Osteoblast (primary cell): Measurements from ENCODE around the gene UXT. TPM values are rescaled to one million over a fixed set of nuclear protein-coding genes. Genes with fewer than 3 reads are reported as not detected.
A peak's percentile ranks its signal among the peaks of the same experiment; 100 is the strongest.

ENCODE experiments used
- DNase-seq: peaks from one replicate; pipeline ENCODE4 v3.0.0; 2011; ENCODE audit warnings: low spot score, mixed read lengths; ENCODE audit not compliant: insufficient read length; ENCODE audit errors: missing footprints
- H2AFZ ChIP-seq: 2 replicates; pipeline ENCODE4 v1.6.0; 2011; ENCODE audit warnings: mild to moderate bottlenecking, low read length
- H3K27ac ChIP-seq: 2 replicates; pipeline ENCODE4 v1.5.1; 2011; ENCODE audit warnings: mild to moderate bottlenecking, low read depth, low read length, moderate library complexity
- H3K27me3 ChIP-seq: 2 replicates; pipeline ENCODE4 v1.6.0; 2012; ENCODE audit warnings: mild to moderate bottlenecking, control low read depth, inconsistent platforms, low read length, moderate library complexity; ENCODE audit not compliant: insufficient read depth
- H3K36me3 ChIP-seq: 2 replicates; pipeline ENCODE4 v1.5.1; 2011; ENCODE audit warnings: mild to moderate bottlenecking, low read length, control low read depth, moderate library complexity; ENCODE audit not compliant: insufficient read depth
- H3K4me1 ChIP-seq: 2 replicates; pipeline ENCODE4 v1.5.1; 2011; ENCODE audit warnings: mild to moderate bottlenecking, low read length, control low read depth, moderate library complexity; ENCODE audit not compliant: insufficient read depth
- H3K4me2 ChIP-seq: 2 replicates; pipeline ENCODE4 v1.6.0; 2011; ENCODE audit warnings: mild to moderate bottlenecking, low read length; ENCODE audit not compliant: insufficient read depth
- H3K4me3 ChIP-seq: fragments of 200-600 bp; sonication (generic); 3 replicates; pipeline ENCODE4 v1.5.1; 2012; ENCODE audit warnings: mild to moderate bottlenecking, low read length, inconsistent platforms; ENCODE audit not compliant: insufficient read depth
- H3K79me2 ChIP-seq: 2 replicates; pipeline ENCODE4 v1.6.0; 2012; ENCODE audit warnings: mild to moderate bottlenecking, low read length, control low read depth, inconsistent platforms; ENCODE audit not compliant: insufficient read depth
- H3K9me3 ChIP-seq: 2 replicates; pipeline ENCODE4 v1.5.1; 2011; ENCODE audit warnings: low read depth, low read length, control low read depth
- H4K20me1 ChIP-seq: 2 replicates; pipeline ENCODE4 v1.6.0; 2012; ENCODE audit warnings: mild to moderate bottlenecking, low read length, control low read depth; ENCODE audit not compliant: insufficient read depth
- total RNA-seq: library from RNA; depleted of rRNA; stranded (reverse); fragments of >200 nt; gene quantifications from 2 replicates; pipeline ENCODE4 v1.2.3, GENCODE V29; 2012
- TF ChIP-seq, protein P1 (sequence below): IDR thresholded peaks from 2 replicates; pipeline ENCODE4 v1.5.1; 2011; ENCODE audit warnings: mild to moderate bottlenecking, low read depth, low read length, moderate library complexity; ENCODE audit errors: extremely low read depth

Gene UXT
- total RNA-seq, 1 donor = 93.4 TPM

DNA sequence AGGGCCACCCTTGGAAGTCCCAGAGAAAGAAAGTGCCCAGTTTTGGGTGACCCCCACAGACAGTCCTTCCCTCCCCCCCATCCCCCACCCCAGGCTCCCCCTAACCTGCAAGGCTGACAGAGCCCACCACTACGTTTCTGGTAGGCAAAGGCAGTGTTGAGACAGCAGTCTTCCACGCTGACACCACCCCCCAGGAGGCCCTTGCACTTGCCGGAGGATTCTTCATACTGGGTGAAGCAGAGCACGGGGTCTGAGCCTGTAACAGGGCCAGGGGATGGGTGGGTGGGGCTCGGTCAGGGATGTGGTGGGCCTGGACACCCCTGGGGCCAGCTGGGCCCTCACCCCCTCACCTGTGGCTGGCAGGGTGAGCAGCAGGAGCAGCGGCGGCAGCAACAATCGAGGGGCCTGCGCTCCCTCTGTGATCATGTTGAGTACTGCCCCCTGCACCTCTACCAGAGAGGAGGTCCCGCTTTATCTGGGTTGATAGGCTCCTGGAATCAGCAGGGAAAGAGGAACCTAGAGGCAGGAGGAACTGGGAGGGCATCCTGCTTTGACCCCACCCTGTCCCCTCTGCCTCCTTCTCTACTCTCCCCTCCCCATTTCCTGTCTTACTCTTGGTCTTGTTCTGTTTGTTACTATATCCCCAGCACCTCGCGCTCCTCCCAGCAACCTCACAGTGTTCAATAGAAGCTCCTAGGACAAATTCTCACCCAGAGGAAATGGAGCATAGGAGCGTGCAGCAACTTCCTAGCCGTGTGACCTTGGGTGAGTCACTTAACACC is 29.4 kb downstream of the UXT start, which contains the start of gene CFP:
CFP (minus strand) TSS at position 512 of the 782 bp plus-strand sequence; CDS start at position 426, 86 bp downstream.
- Histone ChIP-seq H3K4me3 (no peak within 1 kb of the TSS), H3K27me3 (no peaks in the 10 kb centered on the region), H3K79me2 (no peaks in the 10 kb centered on the region), H3K4me1 (no peaks in the 10 kb centered on the region), H4K20me1 (no peaks in the 10 kb centered on the region), H2AFZ (no peak within 1 kb of the TSS), H3K9me3 (no peaks in the 10 kb centered on the region), H3K36me3 (peaks cover 1% of the 10 kb centered on the region), H3K27ac (no peak within 1 kb of the TSS), H3K4me2 (no peak within 1 kb of the TSS)
- DNase-seq = no peak
- TF ChIP-seq, protein P1, sequence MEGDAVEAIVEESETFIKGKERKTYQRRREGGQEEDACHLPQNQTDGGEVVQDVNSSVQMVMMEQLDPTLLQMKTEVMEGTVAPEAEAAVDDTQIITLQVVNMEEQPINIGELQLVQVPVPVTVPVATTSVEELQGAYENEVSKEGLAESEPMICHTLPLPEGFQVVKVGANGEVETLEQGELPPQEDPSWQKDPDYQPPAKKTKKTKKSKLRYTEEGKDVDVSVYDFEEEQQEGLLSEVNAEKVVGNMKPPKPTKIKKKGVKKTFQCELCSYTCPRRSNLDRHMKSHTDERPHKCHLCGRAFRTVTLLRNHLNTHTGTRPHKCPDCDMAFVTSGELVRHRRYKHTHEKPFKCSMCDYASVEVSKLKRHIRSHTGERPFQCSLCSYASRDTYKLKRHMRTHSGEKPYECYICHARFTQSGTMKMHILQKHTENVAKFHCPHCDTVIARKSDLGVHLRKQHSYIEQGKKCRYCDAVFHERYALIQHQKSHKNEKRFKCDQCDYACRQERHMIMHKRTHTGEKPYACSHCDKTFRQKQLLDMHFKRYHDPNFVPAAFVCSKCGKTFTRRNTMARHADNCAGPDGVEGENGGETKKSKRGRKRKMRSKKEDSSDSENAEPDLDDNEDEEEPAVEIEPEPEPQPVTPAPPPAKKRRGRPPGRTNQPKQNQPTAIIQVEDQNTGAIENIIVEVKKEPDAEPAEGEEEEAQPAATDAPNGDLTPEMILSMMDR = no peak

DNA sequence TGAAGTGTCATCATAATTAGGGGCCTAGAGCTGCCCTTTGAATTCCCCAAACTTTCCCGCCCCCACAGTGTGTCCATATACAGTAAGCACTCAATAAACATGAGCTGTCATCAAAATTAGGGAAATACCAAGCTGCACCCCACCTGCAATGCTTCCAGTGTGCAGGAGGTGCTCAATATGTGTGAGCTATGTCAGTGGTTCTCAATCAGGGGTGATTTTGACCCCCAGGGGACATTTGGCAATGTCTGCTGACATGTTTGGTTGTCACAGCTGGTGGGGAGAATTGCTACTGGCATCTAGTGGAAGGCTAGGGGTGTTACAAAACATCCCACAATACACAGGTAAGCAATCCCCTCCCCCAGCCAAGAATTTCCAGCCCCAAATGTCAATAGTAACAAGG is 30.0 kb downstream of the UXT start:
- no peaks in the 10 kb centered on the region for H3K4me1 ChIP-seq
- H3K27me3 ChIP-seq = no peaks in the 10 kb centered on the region
- no peaks in the 10 kb centered on the region for H3K79me2 ChIP-seq
- H2AFZ ChIP-seq = no peak overlapping the region
- H3K4me2 ChIP-seq = no peak overlapping the region
- no peak overlapping the region for H3K4me3 ChIP-seq
- no peaks in the 10 kb centered on the region for H4K20me1 ChIP-seq
- no peaks in the 10 kb centered on the region for H3K36me3 ChIP-seq
- no peaks in the 10 kb centered on the region for H3K9me3 ChIP-seq
- no peak for DNase-seq
- TF ChIP-seq, protein P1 = peak; percentile 5
- H3K27ac ChIP-seq = no peak overlapping the region

DNA sequence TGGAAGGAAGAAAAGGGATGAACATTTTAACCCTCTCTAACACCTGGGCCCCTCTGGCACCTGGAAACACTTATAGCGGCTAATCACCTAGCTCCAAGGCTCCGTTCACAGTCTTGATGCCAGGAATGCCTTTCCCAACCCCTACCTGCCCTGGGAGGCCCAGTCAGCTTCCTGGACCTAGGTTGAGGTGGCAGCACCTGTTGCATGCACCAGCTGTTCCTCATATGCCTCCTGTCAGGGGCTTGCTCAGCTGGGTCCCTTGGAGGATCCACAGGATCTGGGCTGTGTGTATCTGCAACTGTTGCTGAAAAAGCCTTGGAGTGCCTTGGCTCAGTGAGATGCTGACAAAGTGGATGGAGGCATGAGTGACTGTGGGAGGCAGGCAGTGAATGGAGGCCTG is 33.6 kb downstream of the UXT start:
- H3K4me2 ChIP-seq = no peak overlapping the region
- no peaks in the 10 kb centered on the region for H3K79me2 ChIP-seq
- no peaks in the 10 kb centered on the region for H3K9me3 ChIP-seq
- no peaks in the 10 kb centered on the region for H3K36me3 ChIP-seq
- H3K27me3 ChIP-seq = no peaks in the 10 kb centered on the region
- H4K20me1 ChIP-seq = no peaks in the 10 kb centered on the region
- TF ChIP-seq, protein P1 = no peak
- DNase-seq = no peak
- no peak overlapping the region for H3K4me3 ChIP-seq
- no peak overlapping the region for H3K27ac ChIP-seq
- H3K4me1 ChIP-seq = no peaks in the 10 kb centered on the region
- no peak overlapping the region for H2AFZ ChIP-seq

DNA sequence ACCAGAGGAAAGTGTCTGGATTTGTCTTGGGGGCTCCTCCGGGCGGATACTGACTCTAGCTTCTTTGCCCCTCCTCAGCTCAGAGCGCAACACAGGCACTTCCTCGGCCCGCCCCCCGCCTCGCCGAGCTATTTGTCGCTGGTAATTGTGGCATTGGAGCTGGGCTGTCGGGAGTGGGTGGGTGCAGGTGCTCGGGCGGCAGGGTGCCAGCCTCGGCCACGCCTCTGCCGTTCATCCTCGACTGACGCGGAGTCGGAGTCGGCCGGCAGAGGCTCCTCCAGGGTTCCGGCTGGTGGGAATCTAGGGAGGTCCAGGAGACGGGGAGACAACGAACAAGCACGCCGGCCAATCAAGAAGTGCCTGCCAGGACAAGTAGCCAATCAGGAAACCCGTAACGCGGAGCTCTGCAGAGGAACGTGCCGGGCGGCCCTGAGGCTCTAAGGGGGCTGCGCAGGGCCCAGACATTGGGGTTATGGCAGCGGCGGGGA is 35.4 kb downstream of the UXT start:
- H3K9me3 ChIP-seq = no peaks in the 10 kb centered on the region
- H3K27me3 ChIP-seq = no peaks in the 10 kb centered on the region
- H2AFZ ChIP-seq = peak overlapping the region; percentile 9
- H3K27ac ChIP-seq = no peak overlapping the region
- H3K4me1 ChIP-seq = no peaks in the 10 kb centered on the region
- TF ChIP-seq, protein P1 = no peak
- H3K4me3 ChIP-seq = peak overlapping the region; percentile 54
- no peaks in the 10 kb centered on the region for H4K20me1 ChIP-seq
- no peaks in the 10 kb centered on the region for H3K79me2 ChIP-seq
- no peaks in the 10 kb centered on the region for H3K36me3 ChIP-seq
- peak overlapping the region; percentile 65 for H3K4me2 ChIP-seq
- DNase-seq = peak; percentile 95
